CD14-positive monocyte (primary cell): Measurements from ENCODE around the gene SHROOM3. TPM values are rescaled to one million over a fixed set of nuclear protein-coding genes. Genes with fewer than 3 reads are reported as not detected.

ENCODE experiments used
- DNase-seq, 3 donors: peaks; one replicate each; pipeline ENCODE4 v3.0.0-alpha.2; 2011 to 2022
- H2AFZ ChIP-seq: 2 replicates; pipeline ENCODE4 v1.6.0; 2012; ENCODE audit warnings: mild to moderate bottlenecking, low read depth, low read length, inconsistent platforms; ENCODE audit not compliant: insufficient read depth, poor library complexity, severe bottlenecking
- H3K27ac ChIP-seq, 2 donors: 1 replicate in 1 of 2; 2 replicates in 1 of 2; pipeline ENCODE4 v1.5.1; 2012 to 2013; ENCODE audit warnings: low read length in 2 of 2, control low read depth in 1 of 2, inconsistent platforms in 1 of 2, low read depth in 1 of 2, mild to moderate bottlenecking in 1 of 2
- H3K27me3 ChIP-seq, 2 donors: one replicate each; pipeline versions ENCODE4 v1.6.0 to v1.6.1; 2011 to 2013; ENCODE audit warnings: low read length in 2 of 2; ENCODE audit not compliant: control insufficient read depth in 2 of 2, insufficient read depth in 2 of 2
- H3K36me3 ChIP-seq, 2 donors: replicated peaks in 1 of 2; 1 replicate in 1 of 2; 2 replicates in 1 of 2; pipeline versions ENCODE4 v1.5.1 to v1.6.1; 2012 to 2013; ENCODE audit warnings: low read length in 2 of 2, control low read depth in 1 of 2, inconsistent platforms in 1 of 2, mild to moderate bottlenecking in 1 of 2; ENCODE audit not compliant: insufficient read depth in 2 of 2, control insufficient read depth in 1 of 2
- H3K4me1 ChIP-seq, 2 donors: 1 replicate in 1 of 2; 2 replicates in 1 of 2; pipeline versions ENCODE4 v1.5.1 to v1.6.1; 2012 to 2013; ENCODE audit warnings: low read length in 2 of 2, control low read depth in 1 of 2, inconsistent platforms in 1 of 2, mild to moderate bottlenecking in 1 of 2, moderate library complexity in 1 of 2; ENCODE audit not compliant: insufficient read depth in 2 of 2, control insufficient read depth in 1 of 2
- H3K4me2 ChIP-seq: replicated peaks from 2 replicates; pipeline ENCODE3; 2012; ENCODE audit warnings: low read length, moderate library complexity, mild to moderate bottlenecking; ENCODE audit not compliant: poor library complexity, severe bottlenecking; ENCODE audit errors: extremely low read depth
- H3K4me3 ChIP-seq, 3 experiments: fragments of 200-600 bp in 1 of 3; sonication (generic) in 1 of 3; replicated peaks in 1 of 3; 1 replicate in 2 of 3; 2 replicates in 1 of 3; pipeline ENCODE4 v1.5.1; 2011 to 2013; ENCODE audit warnings: low read length in 3 of 3, mild to moderate bottlenecking in 3 of 3, control low read depth in 2 of 3, low read depth in 2 of 3, inconsistent platforms in 1 of 3, moderate library complexity in 1 of 3
- H3K79me2 ChIP-seq: 2 replicates; pipeline ENCODE4 v1.6.0; 2012; ENCODE audit warnings: mild to moderate bottlenecking, control low read depth, inconsistent platforms, low read length, moderate library complexity; ENCODE audit not compliant: insufficient read depth
- H3K9ac ChIP-seq: 2 replicates; pipeline ENCODE4 v1.6.0; 2017; ENCODE audit warnings: low read length, mild to moderate bottlenecking; ENCODE audit not compliant: insufficient read depth, poor library complexity, severe bottlenecking
- H3K9me3 ChIP-seq, 2 donors: replicated peaks in 1 of 2; 1 replicate in 1 of 2; 2 replicates in 1 of 2; pipeline versions ENCODE4 v1.5.1 to v1.6.1; 2012 to 2013; ENCODE audit warnings: low read length in 2 of 2, control low read depth in 1 of 2; ENCODE audit not compliant: control insufficient read depth in 1 of 2, insufficient read depth in 1 of 2
- H4K20me1 ChIP-seq: 2 replicates; pipeline ENCODE4 v1.6.0; 2012; ENCODE audit warnings: mild to moderate bottlenecking, low read length, control low read depth, moderate library complexity; ENCODE audit not compliant: insufficient read depth
- H3K27ac Mint-ChIP-seq, 7 donors: one replicate each; pipeline ENCODE4 v1.8.0; 2020; ENCODE audit warnings: mild to moderate bottlenecking in 7 of 7, mixed read lengths in 7 of 7, moderate library complexity in 6 of 7, inconsistent platforms in 2 of 7
- H3K27me3 Mint-ChIP-seq, 3 donors: one replicate each; pipeline ENCODE4 v1.8.0; 2021 to 2022; ENCODE audit warnings: low read depth in 3 of 3, mild to moderate bottlenecking in 3 of 3, mixed read lengths in 3 of 3, moderate library complexity in 3 of 3, inconsistent platforms in 1 of 3
- H3K36me3 Mint-ChIP-seq, 2 donors: one replicate each; pipeline ENCODE4 v1.8.0; 2020; ENCODE audit warnings: mixed read lengths in 2 of 2, inconsistent platforms in 1 of 2, mild to moderate bottlenecking in 1 of 2
- H3K4me1 Mint-ChIP-seq: one replicate; pipeline ENCODE4 v1.8.0; 2020; ENCODE audit warnings: mild to moderate bottlenecking, mixed read lengths
- H3K4me3 Mint-ChIP-seq, 2 donors: one replicate each; pipeline ENCODE4 v1.8.0; 2020; ENCODE audit warnings: mild to moderate bottlenecking in 2 of 2, mixed read lengths in 2 of 2, moderate library complexity in 1 of 2
- H3K9me3 Mint-ChIP-seq, 7 donors: one replicate each; pipeline ENCODE4 v1.8.0; 2020 to 2022; ENCODE audit warnings: mixed read lengths in 7 of 7, mild to moderate bottlenecking in 6 of 7, moderate library complexity in 6 of 7, inconsistent platforms in 2 of 7
- WGBS: methylation state at CpG from one replicate; pipeline ENCODE4 v1.1.5; 2013; ENCODE audit warnings: missing lambda C conversion rate; ENCODE audit not compliant: insufficient coverage; 5-methylcytosine and 5-hydroxymethylcytosine counted together
- intact Hi-C, 2 donors: fragments of 100-400 bp; cut with micrococcal nuclease; formaldehyde crosslinking; loops; one replicate each; pipeline versions ENCODE4 v1.15.0 to v1.15.1; 2023
- polyA plus RNA-seq, 3 donors: library from polyadenylated mRNA; depleted of rRNA in 1 of 3; unstranded in 2 of 3; stranded (reverse) in 1 of 3; fragments of 300-500 nt in 2 of 3; fragments of >200 nt in 1 of 3; fragmentation: Illumina TruSeq in 2 of 3; gene quantifications; 1 replicate in 2 of 3; 2 replicates in 1 of 3; pipeline ENCODE4 v1.2.3, GENCODE V29; 2012 to 2021
- TF ChIP-seq, protein P1 (sequence below): fragments of 200-600 bp; IDR thresholded peaks from one replicate; pipeline ENCODE4 v1.8.0; 2022; ENCODE audit warnings: antibody characterized with exemption, mild to moderate bottlenecking

The SHROOM3 gene
- polyA plus RNA-seq, 3 donors = not detected

DNA sequence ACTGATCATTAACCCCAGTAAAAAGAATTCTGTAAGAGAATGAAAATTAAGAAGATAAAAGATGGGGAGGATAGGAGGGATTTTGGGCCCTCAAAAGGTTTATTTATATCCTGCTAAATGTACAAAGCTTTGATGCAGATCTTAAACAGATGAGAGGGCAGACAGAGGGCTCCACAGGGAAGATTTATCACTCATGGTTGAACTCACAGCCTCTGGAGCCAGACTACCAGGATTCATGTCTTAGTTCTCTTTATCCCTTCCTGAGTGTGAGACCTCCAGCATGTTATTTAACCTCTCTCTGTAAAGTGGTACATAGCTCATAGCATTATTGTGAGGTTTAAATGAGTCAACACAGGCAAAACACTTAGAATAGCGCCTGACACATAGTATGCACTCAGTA lies 388.5 kb downstream of the SHROOM3 start:
- H3K36me3 ChIP-seq = no peaks in the 10 kb centered on the region
- no peak for DNase-seq
- Mint-ChIP-seq H3K4me1 (no peaks in the 10 kb centered on the region), H3K27me3 (peaks cover 1 to 6% (median 4%) of the 10 kb centered on the region in 3 donors), H3K27ac (peak overlapping the region in 1 of 7 donors; percentile 38), H3K4me3 (no peak overlapping the region), H3K36me3 (no peaks in the 10 kb centered on the region), H3K9me3 (peaks cover 0 to 15% (median 6%) of the 10 kb centered on the region in 7 donors)
- H3K4me2 ChIP-seq = no peak overlapping the region
- WGBS = no CpG with 5 or more reads among the region's 1 CpG
- H2AFZ ChIP-seq = no peak overlapping the region
- no peaks in the 10 kb centered on the region for H3K9me3 ChIP-seq
- H3K27ac ChIP-seq = no peak overlapping the region
- no peak overlapping the region for H3K9ac ChIP-seq
- intact Hi-C loops = no loop called here
- no peak overlapping the region for H3K4me3 ChIP-seq
- no peaks in the 10 kb centered on the region for H3K27me3 ChIP-seq
- TF ChIP-seq, protein P1, sequence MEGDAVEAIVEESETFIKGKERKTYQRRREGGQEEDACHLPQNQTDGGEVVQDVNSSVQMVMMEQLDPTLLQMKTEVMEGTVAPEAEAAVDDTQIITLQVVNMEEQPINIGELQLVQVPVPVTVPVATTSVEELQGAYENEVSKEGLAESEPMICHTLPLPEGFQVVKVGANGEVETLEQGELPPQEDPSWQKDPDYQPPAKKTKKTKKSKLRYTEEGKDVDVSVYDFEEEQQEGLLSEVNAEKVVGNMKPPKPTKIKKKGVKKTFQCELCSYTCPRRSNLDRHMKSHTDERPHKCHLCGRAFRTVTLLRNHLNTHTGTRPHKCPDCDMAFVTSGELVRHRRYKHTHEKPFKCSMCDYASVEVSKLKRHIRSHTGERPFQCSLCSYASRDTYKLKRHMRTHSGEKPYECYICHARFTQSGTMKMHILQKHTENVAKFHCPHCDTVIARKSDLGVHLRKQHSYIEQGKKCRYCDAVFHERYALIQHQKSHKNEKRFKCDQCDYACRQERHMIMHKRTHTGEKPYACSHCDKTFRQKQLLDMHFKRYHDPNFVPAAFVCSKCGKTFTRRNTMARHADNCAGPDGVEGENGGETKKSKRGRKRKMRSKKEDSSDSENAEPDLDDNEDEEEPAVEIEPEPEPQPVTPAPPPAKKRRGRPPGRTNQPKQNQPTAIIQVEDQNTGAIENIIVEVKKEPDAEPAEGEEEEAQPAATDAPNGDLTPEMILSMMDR = no peak
- no peaks in the 10 kb centered on the region for H4K20me1 ChIP-seq
- no peaks in the 10 kb centered on the region for H3K4me1 ChIP-seq
- no peaks in the 10 kb centered on the region for H3K79me2 ChIP-seq

- Mint-ChIP-seq H3K9me3 (peaks cover 0 to 5% (median 0%) of the 10 kb centered on the region in 7 donors), H3K4me3 (no peak overlapping the region), H3K27ac (no peak overlapping the region), H3K27me3 (peaks cover 0 to 4% (median 4%) of the 10 kb centered on the region in 3 donors), H3K36me3 (no peaks in the 10 kb centered on the region), H3K4me1 (no peaks in the 10 kb centered on the region)
- no peaks in the 10 kb centered on the region for H3K9me3 ChIP-seq
- no peaks in the 10 kb centered on the region for H3K79me2 ChIP-seq
- H3K27ac ChIP-seq = no peak overlapping the region
- no peaks in the 10 kb centered on the region for H3K36me3 ChIP-seq
- no peaks in the 10 kb centered on the region for H3K4me1 ChIP-seq
- no peak overlapping the region for H2AFZ ChIP-seq
- H3K27me3 ChIP-seq = no peaks in the 10 kb centered on the region
- 86% methylated on average over 1 of the region's 4 CpGs for WGBS
- no peaks in the 10 kb centered on the region for H4K20me1 ChIP-seq
- DNase-seq = no peak
- no peak overlapping the region for H3K9ac ChIP-seq
- H3K4me3 ChIP-seq = no peak overlapping the region
- TF ChIP-seq, protein P1 = no peak
- intact Hi-C loops = no loop called here
- no peak overlapping the region for H3K4me2 ChIP-seq
These were observed 395.6 kb downstream of the SHROOM3 start for GRCh38 chr4:76830612-76830963.
